Measurements from ENCODE around the gene ANO5.

The ANO5 gene

GRCh38 chr11:22163394-22163797, 29.5 kb upstream of the ANO5 start:
- in situ Hi-C loops (cut with MboI; ENCODE audit: low sequenced_read_pairs, unreplicated experiment), result loop anchor here (10.0 kb wide), 1 partner anchor 141 kb away; no protein-coding TSS in a partner anchor
- TF ChIP-seq, protein P1, sequence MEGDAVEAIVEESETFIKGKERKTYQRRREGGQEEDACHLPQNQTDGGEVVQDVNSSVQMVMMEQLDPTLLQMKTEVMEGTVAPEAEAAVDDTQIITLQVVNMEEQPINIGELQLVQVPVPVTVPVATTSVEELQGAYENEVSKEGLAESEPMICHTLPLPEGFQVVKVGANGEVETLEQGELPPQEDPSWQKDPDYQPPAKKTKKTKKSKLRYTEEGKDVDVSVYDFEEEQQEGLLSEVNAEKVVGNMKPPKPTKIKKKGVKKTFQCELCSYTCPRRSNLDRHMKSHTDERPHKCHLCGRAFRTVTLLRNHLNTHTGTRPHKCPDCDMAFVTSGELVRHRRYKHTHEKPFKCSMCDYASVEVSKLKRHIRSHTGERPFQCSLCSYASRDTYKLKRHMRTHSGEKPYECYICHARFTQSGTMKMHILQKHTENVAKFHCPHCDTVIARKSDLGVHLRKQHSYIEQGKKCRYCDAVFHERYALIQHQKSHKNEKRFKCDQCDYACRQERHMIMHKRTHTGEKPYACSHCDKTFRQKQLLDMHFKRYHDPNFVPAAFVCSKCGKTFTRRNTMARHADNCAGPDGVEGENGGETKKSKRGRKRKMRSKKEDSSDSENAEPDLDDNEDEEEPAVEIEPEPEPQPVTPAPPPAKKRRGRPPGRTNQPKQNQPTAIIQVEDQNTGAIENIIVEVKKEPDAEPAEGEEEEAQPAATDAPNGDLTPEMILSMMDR (IDR thresholded peaks at IDR 0.05; ENCODE audit: borderline replicate concordance, control extremely low read depth, extremely low read depth, insufficient read depth, missing control alignments), result no peak

GRCh38 chr11:22165087-22165486, 27.8 kb upstream of the ANO5 start:
- DNase-seq (ENCODE audit: low spot score), result no peak
- TF ChIP-seq, protein P1 (IDR thresholded peaks at IDR 0.05; ENCODE audit: borderline replicate concordance, control extremely low read depth, extremely low read depth, insufficient read depth, missing control alignments), result no peak
- in situ Hi-C loops (cut with MboI; ENCODE audit: low sequenced_read_pairs, unreplicated experiment), result loop anchor here (10.0 kb wide), 1 partner anchor 140 kb away; no protein-coding TSS in a partner anchor

More at GRCh38 chr11:22163394-22163797, 29.5 kb upstream of the ANO5 start:
- DNase-seq (ENCODE audit: low spot score), result no peak

- DNase-seq (ENCODE audit: low spot score), result no peak
- in situ Hi-C loops (cut with MboI; ENCODE audit: low sequenced_read_pairs, unreplicated experiment), result loop anchor here (10.0 kb wide), 1 partner anchor 139 kb away; no protein-coding TSS in a partner anchor
- TF ChIP-seq, protein P1 (IDR thresholded peaks at IDR 0.05; ENCODE audit: borderline replicate concordance, control extremely low read depth, extremely low read depth, insufficient read depth, missing control alignments), result no peak
Measured at GRCh38 chr11:22165759-22166513, 26.9 kb upstream of the ANO5 start.

DNA sequence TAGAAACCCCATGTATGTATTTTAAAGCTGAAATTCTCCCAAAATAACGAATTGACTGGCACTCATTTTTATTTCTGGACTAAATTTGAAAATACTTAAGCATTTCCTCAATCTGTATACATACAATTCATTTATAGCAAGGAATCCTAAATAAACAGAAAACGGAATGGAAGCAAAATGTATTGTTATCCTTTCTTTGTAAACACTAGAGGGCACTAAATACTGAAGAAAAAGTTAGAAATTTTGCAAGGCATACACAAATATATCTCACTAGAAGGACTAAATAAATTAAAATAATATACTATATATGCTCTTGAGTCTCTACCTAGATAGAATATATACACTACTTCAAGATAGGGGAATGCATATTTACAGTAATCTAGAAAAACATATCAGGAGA, 23.1 kb upstream of the ANO5 start:
- DNase-seq (ENCODE audit: low spot score), result no peak
- in situ Hi-C loops (cut with MboI; ENCODE audit: low sequenced_read_pairs, unreplicated experiment), result loop anchor here (10.0 kb wide), 1 partner anchor 135 kb away; no protein-coding TSS in a partner anchor
- TF ChIP-seq, protein P1 (IDR thresholded peaks at IDR 0.05; ENCODE audit: borderline replicate concordance, control extremely low read depth, extremely low read depth, insufficient read depth, missing control alignments), result no peak

GRCh38 chr11:22173532-22173931, 19.4 kb upstream of the ANO5 start:
- in situ Hi-C loops (cut with MboI; ENCODE audit: low sequenced_read_pairs, unreplicated experiment), result no loop called here
- DNase-seq (ENCODE audit: low spot score), result no peak
- TF ChIP-seq, protein P1 (IDR thresholded peaks at IDR 0.05; ENCODE audit: borderline replicate concordance, control extremely low read depth, extremely low read depth, insufficient read depth, missing control alignments), result no peak

DNA sequence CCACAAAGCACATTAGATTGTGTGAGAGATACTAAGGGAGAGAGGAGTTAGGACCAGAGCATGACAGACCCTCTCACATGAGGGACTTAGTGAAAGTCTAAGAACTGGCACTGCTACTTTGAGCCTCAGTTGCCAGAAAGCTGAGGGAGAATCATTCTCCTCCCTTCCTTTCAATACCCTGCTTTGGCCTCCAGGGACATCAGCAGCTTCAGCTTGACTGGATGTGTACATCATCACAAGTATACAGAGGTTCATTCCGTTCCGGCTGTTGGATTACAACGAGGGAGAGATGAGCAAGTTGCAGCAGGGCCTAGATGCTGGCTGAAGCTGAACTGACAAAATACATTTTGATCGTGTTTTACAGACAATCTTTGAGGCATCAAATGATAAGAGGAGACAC, 15.7 kb upstream of the ANO5 start:
- in situ Hi-C loops (cut with MboI; ENCODE audit: low sequenced_read_pairs, unreplicated experiment), result loop anchor here (25.0 kb wide), 1 partner anchor 635 kb away; no protein-coding TSS in a partner anchor
- TF ChIP-seq, protein P1 (IDR thresholded peaks at IDR 0.05; ENCODE audit: borderline replicate concordance, control extremely low read depth, extremely low read depth, insufficient read depth, missing control alignments), result no peak
- no peak for DNase-seq (ENCODE audit: low spot score)
